ENCODE measurements around the gene WBP1. TPM values are rescaled to one million over a fixed set of nuclear protein-coding genes. Genes with fewer than 3 reads are reported as not detected.

Gene WBP1
- total RNA-seq, 1 donor from 2014 or later, result 113 TPM

- DNase-seq (ENCODE audit: low spot score in 2 of 2, unreplicated experiment in 2 of 2), result no peak
- no peak overlapping the region for H3K4me3 Mint-ChIP-seq
Observed at GRCh38 chr2:74415762-74416395, 42.4 kb upstream of the WBP1 start.

GRCh38 chr2:74416778-74417177 is 41.5 kb upstream of the WBP1 start:
- TF ChIP-seq CTCF (IDR thresholded peaks at IDR 0.05; ENCODE audit: unreplicated experiment), result no peak
- no peak for DNase-seq (ENCODE audit: low spot score in 2 of 2, unreplicated experiment in 2 of 2)
- no peaks in the 10 kb centered on the region for H3K9me3 Mint-ChIP-seq
- peaks cover 6% of the 10 kb centered on the region for H3K27me3 Mint-ChIP-seq (ENCODE audit: low read depth)
- H3K4me1 Mint-ChIP-seq, result peaks cover 16% of the 10 kb centered on the region
- H3K36me3 Mint-ChIP-seq, result no peaks in the 10 kb centered on the region
- no peak overlapping the region for H3K27ac Mint-ChIP-seq
- no peak overlapping the region for H3K4me3 Mint-ChIP-seq

More at GRCh38 chr2:74415762-74416395, 42.4 kb upstream of the WBP1 start:
- no peak for TF ChIP-seq CTCF (IDR thresholded peaks at IDR 0.05; ENCODE audit: unreplicated experiment)
- H3K27ac Mint-ChIP-seq, result no peak overlapping the region
- H3K27me3 Mint-ChIP-seq (ENCODE audit: low read depth), result peaks cover 4% of the 10 kb centered on the region
- H3K4me1 Mint-ChIP-seq, result peaks cover 12% of the 10 kb centered on the region
- no peaks in the 10 kb centered on the region for H3K9me3 Mint-ChIP-seq
- H3K36me3 Mint-ChIP-seq, result no peaks in the 10 kb centered on the region

GRCh38 chr2:74417197-74417596 is 41.0 kb upstream of the WBP1 start:
- H3K9me3 Mint-ChIP-seq, result no peaks in the 10 kb centered on the region
- peaks cover 19% of the 10 kb centered on the region for H3K4me1 Mint-ChIP-seq
- peaks cover 6% of the 10 kb centered on the region for H3K27me3 Mint-ChIP-seq (ENCODE audit: low read depth)
- TF ChIP-seq CTCF (IDR thresholded peaks at IDR 0.05; ENCODE audit: unreplicated experiment), result no peak
- no peak for DNase-seq (ENCODE audit: low spot score in 2 of 2, unreplicated experiment in 2 of 2)
- H3K27ac Mint-ChIP-seq, result no peak overlapping the region
- H3K4me3 Mint-ChIP-seq, result no peak overlapping the region
- H3K36me3 Mint-ChIP-seq, result no peaks in the 10 kb centered on the region

GRCh38 chr2:74417763-74418162 is 40.5 kb upstream of the WBP1 start:
- Mint-ChIP-seq H3K4me1 (peaks cover 14% of the 10 kb centered on the region), H3K9me3 (no peaks in the 10 kb centered on the region), H3K27ac (no peak overlapping the region), H3K36me3 (no peaks in the 10 kb centered on the region), H3K27me3 (ENCODE audit: low read depth) (peaks cover 6% of the 10 kb centered on the region), H3K4me3 (no peak overlapping the region)
- DNase-seq (ENCODE audit: low spot score in 2 of 2, unreplicated experiment in 2 of 2), result no peak
- no peak for TF ChIP-seq CTCF (IDR thresholded peaks at IDR 0.05; ENCODE audit: unreplicated experiment)

- Mint-ChIP-seq H3K4me3 (no peak overlapping the region), H3K36me3 (no peaks in the 10 kb centered on the region), H3K27me3 (ENCODE audit: low read depth) (peaks cover 6% of the 10 kb centered on the region), H3K27ac (no peak overlapping the region), H3K9me3 (no peaks in the 10 kb centered on the region), H3K4me1 (peaks cover 10% of the 10 kb centered on the region)
- no peak for TF ChIP-seq CTCF (IDR thresholded peaks at IDR 0.05; ENCODE audit: unreplicated experiment)
- DNase-seq (ENCODE audit: low spot score in 2 of 2, unreplicated experiment in 2 of 2), result no peak
Observed at GRCh38 chr2:74418312-74418711, 39.9 kb upstream of the WBP1 start.

- no peaks in the 10 kb centered on the region for H3K36me3 Mint-ChIP-seq
- peaks cover 6% of the 10 kb centered on the region for H3K27me3 Mint-ChIP-seq (ENCODE audit: low read depth)
- H3K9me3 Mint-ChIP-seq, result no peaks in the 10 kb centered on the region
- DNase-seq (ENCODE audit: low spot score in 2 of 2, unreplicated experiment in 2 of 2), result no peak
- H3K4me3 Mint-ChIP-seq, result no peak overlapping the region
- no peak overlapping the region for H3K27ac Mint-ChIP-seq
- TF ChIP-seq CTCF (IDR thresholded peaks at IDR 0.05; ENCODE audit: unreplicated experiment), result no peak
- peaks cover 7% of the 10 kb centered on the region for H3K4me1 Mint-ChIP-seq
Observed at GRCh38 chr2:74419345-74419744, 38.9 kb upstream of the WBP1 start.

Data from mesothelial cell of epicardium (in vitro differentiated cells).